ENCODE results near the gene RPL10. TPM values are rescaled to one million over a fixed set of nuclear protein-coding genes. Genes with fewer than 3 reads are reported as not detected.
A peak's percentile ranks its signal among the peaks of the same experiment; 100 is the strongest.

The RPL10 gene
- total RNA-seq, 2 donors from 2014 or later, result 2,142 to 2,551 TPM

GRCh38 chrX:154434394-154435168 is 36.4 kb downstream of the RPL10 start:
- no peak overlapping the region for H3K4me3 Mint-ChIP-seq
- H3K27ac Mint-ChIP-seq, result no peak overlapping the region
- no peak overlapping the region for H3K4me3 ChIP-seq (ENCODE audit: low read length)
- H3K9me3 Mint-ChIP-seq, result peaks cover 70% of the 10 kb centered on the region
- no peak overlapping the region for H3K9ac ChIP-seq (ENCODE audit: extremely low read depth, low read length, poor library complexity, severe bottlenecking)
- no peak overlapping the region for H3K27ac ChIP-seq (ENCODE audit: low read depth, low read length)
- DNase-seq, result no peak
- TF ChIP-seq CTCF (conservative IDR thresholded peaks at IDR 0.05), result no peak
- WGBS, 2 experiments (ENCODE audit: insufficient coverage in 1 of 2, insufficient read length in 1 of 2), result 97 to 100% methylated on average over 1 to 5 of the region's 7 CpGs
- H3K4me1 ChIP-seq (ENCODE audit: control insufficient read depth, insufficient read depth, low read length), result no peaks in the 10 kb centered on the region
- peaks cover 17% of the 10 kb centered on the region for H3K36me3 Mint-ChIP-seq (ENCODE audit: low read depth)
- peaks cover 4% of the 10 kb centered on the region for H3K36me3 ChIP-seq (ENCODE audit: control insufficient read depth, insufficient read depth, low read length)
- H3K27me3 ChIP-seq (ENCODE audit: control insufficient read depth, insufficient read depth, low read length, poor library complexity, severe bottlenecking), result no peaks in the 10 kb centered on the region
- no peaks in the 10 kb centered on the region for H3K4me1 Mint-ChIP-seq
- no peaks in the 10 kb centered on the region for H3K27me3 Mint-ChIP-seq (ENCODE audit: insufficient read depth)
- no peaks in the 10 kb centered on the region for H3K9me3 ChIP-seq (ENCODE audit: control insufficient read depth, low read length)

- H3K27ac ChIP-seq (ENCODE audit: low read depth, low read length), result no peak overlapping the region
- WGBS, 2 experiments (ENCODE audit: insufficient coverage in 1 of 2, insufficient read length in 1 of 2), result 92 to 95% methylated on average over 4 to 19 of the region's 19 CpGs
- H3K4me1 ChIP-seq (ENCODE audit: control insufficient read depth, insufficient read depth, low read length), result no peaks in the 10 kb centered on the region
- DNase-seq, result no peak
- Mint-ChIP-seq H3K4me1 (no peaks in the 10 kb centered on the region), H3K27ac (no peak overlapping the region), H3K9me3 (peaks cover 72% of the 10 kb centered on the region), H3K27me3 (ENCODE audit: insufficient read depth) (no peaks in the 10 kb centered on the region), H3K36me3 (ENCODE audit: low read depth) (peaks cover 19% of the 10 kb centered on the region), H3K4me3 (no peak overlapping the region)
- H3K27me3 ChIP-seq (ENCODE audit: control insufficient read depth, insufficient read depth, low read length, poor library complexity, severe bottlenecking), result no peaks in the 10 kb centered on the region
- no peak for TF ChIP-seq CTCF (conservative IDR thresholded peaks at IDR 0.05)
- H3K9ac ChIP-seq (ENCODE audit: extremely low read depth, low read length, poor library complexity, severe bottlenecking), result no peak overlapping the region
- H3K4me3 ChIP-seq (ENCODE audit: low read length), result no peak overlapping the region
- peaks cover 7% of the 10 kb centered on the region for H3K36me3 ChIP-seq (ENCODE audit: control insufficient read depth, insufficient read depth, low read length)
- H3K9me3 ChIP-seq (ENCODE audit: control insufficient read depth, low read length), result no peaks in the 10 kb centered on the region
Measured at GRCh38 chrX:154435171-154435733, 37.1 kb downstream of the RPL10 start.

GRCh38 chrX:154436374-154436982 is 38.3 kb downstream of the RPL10 start:
- no peaks in the 10 kb centered on the region for H3K4me1 Mint-ChIP-seq
- H3K4me3 ChIP-seq (ENCODE audit: low read length), result no peak overlapping the region
- H3K36me3 Mint-ChIP-seq (ENCODE audit: low read depth), result peaks cover 20% of the 10 kb centered on the region
- no peaks in the 10 kb centered on the region for H3K27me3 Mint-ChIP-seq (ENCODE audit: insufficient read depth)
- 10 to 40% methylated on average over 1 to 37 of the region's 78 CpGs for WGBS, 2 experiments (ENCODE audit: insufficient coverage in 1 of 2, insufficient read length in 1 of 2)
- peaks cover 71% of the 10 kb centered on the region for H3K9me3 Mint-ChIP-seq
- peaks cover 14% of the 10 kb centered on the region for H3K36me3 ChIP-seq (ENCODE audit: control insufficient read depth, insufficient read depth, low read length)
- no peak for TF ChIP-seq CTCF (conservative IDR thresholded peaks at IDR 0.05)
- no peaks in the 10 kb centered on the region for H3K27me3 ChIP-seq (ENCODE audit: control insufficient read depth, insufficient read depth, low read length, poor library complexity, severe bottlenecking)
- no peaks in the 10 kb centered on the region for H3K9me3 ChIP-seq (ENCODE audit: control insufficient read depth, low read length)
- H3K27ac ChIP-seq (ENCODE audit: low read depth, low read length), result peak overlapping the region; percentile 60
- peak; percentile 76 for DNase-seq
- no peak overlapping the region for H3K9ac ChIP-seq (ENCODE audit: extremely low read depth, low read length, poor library complexity, severe bottlenecking)
- peak overlapping the region; percentile 80 for H3K27ac Mint-ChIP-seq
- peak overlapping the region; percentile 78 for H3K4me3 Mint-ChIP-seq
- no peaks in the 10 kb centered on the region for H3K4me1 ChIP-seq (ENCODE audit: control insufficient read depth, insufficient read depth, low read length)
